ENCODE measurements around the gene RXRG. TPM values are rescaled to one million over a fixed set of nuclear protein-coding genes. Genes with fewer than 3 reads are reported as not detected.

The RXRG gene
- polyA plus RNA-seq, 1 donor from 2014 or later, result 0.78 TPM

DNA sequence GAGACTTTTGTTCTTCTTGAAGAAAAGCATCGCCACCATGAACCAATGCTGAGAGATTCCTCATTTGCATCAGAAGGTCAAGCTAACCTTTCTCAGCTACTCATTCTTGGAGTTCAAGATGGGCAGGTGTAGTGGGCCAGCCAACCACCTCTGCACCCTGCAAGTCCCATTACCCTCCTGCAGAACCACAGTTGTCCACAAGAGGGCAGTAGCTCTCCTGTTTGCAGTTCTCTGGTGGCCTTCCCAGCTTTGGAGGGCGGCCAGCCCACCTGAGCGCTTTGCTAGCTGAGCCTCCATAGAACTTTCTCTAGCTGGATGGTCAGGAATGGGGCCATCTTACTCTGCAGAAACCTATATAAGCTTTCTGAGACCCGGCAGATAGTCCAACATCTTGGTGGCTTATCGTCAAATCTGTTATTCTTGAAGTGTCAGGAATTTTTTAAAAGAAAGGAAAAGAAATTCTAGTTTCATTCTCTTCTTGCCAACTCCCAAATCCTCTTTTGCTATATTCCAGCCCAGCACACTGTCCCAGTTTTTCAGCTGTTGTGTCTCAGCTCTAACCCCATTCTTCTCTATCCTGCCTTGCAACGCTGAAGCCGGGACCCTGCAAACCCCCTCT is 77.4 kb downstream of the RXRG start:
- Histone ChIP-seq H3K9me2 (ENCODE audit: insufficient read depth, low read length) (no peaks in the 10 kb centered on the region), H3F3A (ENCODE audit: insufficient read depth, low read length, poor library complexity, severe bottlenecking) (no peaks in the 10 kb centered on the region), H3K4me3 (ENCODE audit: low read length) (no peak overlapping the region), H3K79me2 (replicated peaks; ENCODE audit: insufficient read depth, low read length) (no peaks in the 10 kb centered on the region), H3K9ac (ENCODE audit: low read length) (no peak overlapping the region), H3K36me3 (ENCODE audit: insufficient read depth, low read length) (no peaks in the 10 kb centered on the region), H3K4me2 (ENCODE audit: low read length) (no peak overlapping the region), H3K27me3 (ENCODE audit: insufficient read depth, low read depth, low read length) (no peaks in the 10 kb centered on the region), H3K27ac (ENCODE audit: low read length) (no peak overlapping the region), H2AFZ (ENCODE audit: low read depth, low read length) (no peak overlapping the region), H4K20me1 (ENCODE audit: insufficient read depth) (no peaks in the 10 kb centered on the region), H3K9me3 (ENCODE audit: low read length) (no peaks in the 10 kb centered on the region)
- TF ChIP-seq SMC3 (conservative IDR thresholded peaks at IDR 0.05; ENCODE audit: poor library complexity) (peak; percentile 53), EZH2 (IDR thresholded peaks at IDR 0.05; ENCODE audit: borderline replicate concordance, insufficient read depth, low read length, poor library complexity, severe bottlenecking) (no peak), RAD21 (conservative IDR thresholded peaks at IDR 0.05) (peak; percentile 25)
- TF ChIP-seq, protein P1, sequence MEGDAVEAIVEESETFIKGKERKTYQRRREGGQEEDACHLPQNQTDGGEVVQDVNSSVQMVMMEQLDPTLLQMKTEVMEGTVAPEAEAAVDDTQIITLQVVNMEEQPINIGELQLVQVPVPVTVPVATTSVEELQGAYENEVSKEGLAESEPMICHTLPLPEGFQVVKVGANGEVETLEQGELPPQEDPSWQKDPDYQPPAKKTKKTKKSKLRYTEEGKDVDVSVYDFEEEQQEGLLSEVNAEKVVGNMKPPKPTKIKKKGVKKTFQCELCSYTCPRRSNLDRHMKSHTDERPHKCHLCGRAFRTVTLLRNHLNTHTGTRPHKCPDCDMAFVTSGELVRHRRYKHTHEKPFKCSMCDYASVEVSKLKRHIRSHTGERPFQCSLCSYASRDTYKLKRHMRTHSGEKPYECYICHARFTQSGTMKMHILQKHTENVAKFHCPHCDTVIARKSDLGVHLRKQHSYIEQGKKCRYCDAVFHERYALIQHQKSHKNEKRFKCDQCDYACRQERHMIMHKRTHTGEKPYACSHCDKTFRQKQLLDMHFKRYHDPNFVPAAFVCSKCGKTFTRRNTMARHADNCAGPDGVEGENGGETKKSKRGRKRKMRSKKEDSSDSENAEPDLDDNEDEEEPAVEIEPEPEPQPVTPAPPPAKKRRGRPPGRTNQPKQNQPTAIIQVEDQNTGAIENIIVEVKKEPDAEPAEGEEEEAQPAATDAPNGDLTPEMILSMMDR (IDR thresholded peaks at IDR 0.05; ENCODE audit: poor library complexity, severe bottlenecking), result peak; percentile 60

DNA sequence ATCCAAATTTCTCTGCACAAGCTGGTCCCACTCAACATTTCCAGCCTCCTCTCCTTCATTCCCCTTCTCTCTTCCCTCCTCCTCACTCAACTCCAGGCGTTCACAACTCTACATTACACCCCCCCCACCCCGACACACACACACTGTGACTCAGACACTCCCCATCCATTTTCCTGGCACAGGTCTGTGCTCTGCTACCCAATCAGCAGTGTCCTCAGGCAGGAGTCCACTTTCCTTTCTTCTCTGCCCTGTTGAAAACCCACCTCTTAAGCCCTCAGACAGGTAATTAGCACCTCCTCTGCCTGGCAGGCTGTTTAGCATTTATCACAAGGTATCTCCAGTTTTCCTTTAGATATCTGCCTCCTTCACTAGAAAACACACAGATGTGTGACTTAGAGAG is 79.6 kb downstream of the RXRG start:
- Histone ChIP-seq H3K9me2 (ENCODE audit: insufficient read depth, low read length) (no peaks in the 10 kb centered on the region), H3K27me3 (ENCODE audit: insufficient read depth, low read depth, low read length) (peaks cover 3% of the 10 kb centered on the region), H3F3A (ENCODE audit: insufficient read depth, low read length, poor library complexity, severe bottlenecking) (no peaks in the 10 kb centered on the region), H3K9ac (ENCODE audit: low read length) (no peak overlapping the region), H2AFZ (ENCODE audit: low read depth, low read length) (no peak overlapping the region), H4K20me1 (ENCODE audit: insufficient read depth) (no peaks in the 10 kb centered on the region), H3K79me2 (replicated peaks; ENCODE audit: insufficient read depth, low read length) (no peaks in the 10 kb centered on the region), H3K27ac (ENCODE audit: low read length) (no peak overlapping the region), H3K36me3 (ENCODE audit: insufficient read depth, low read length) (no peaks in the 10 kb centered on the region), H3K4me3 (ENCODE audit: low read length) (no peak overlapping the region), H3K4me2 (ENCODE audit: low read length) (no peak overlapping the region), H3K9me3 (ENCODE audit: low read length) (no peaks in the 10 kb centered on the region)
- no peak for TF ChIP-seq POLR2AphosphoS5 (IDR thresholded peaks at IDR 0.05)
- TF ChIP-seq EP300 (conservative IDR thresholded peaks at IDR 0.05; ENCODE audit: poor library complexity, severe bottlenecking), result no peak
- no peak for TF ChIP-seq EZH2 (IDR thresholded peaks at IDR 0.05; ENCODE audit: borderline replicate concordance, insufficient read depth, low read length, poor library complexity, severe bottlenecking)
- no peak for TF ChIP-seq SMC3 (conservative IDR thresholded peaks at IDR 0.05; ENCODE audit: poor library complexity)
- no peak for TF ChIP-seq MXI1 (conservative IDR thresholded peaks at IDR 0.05; ENCODE audit: poor library complexity, severe bottlenecking)
- TF ChIP-seq, protein P2, sequence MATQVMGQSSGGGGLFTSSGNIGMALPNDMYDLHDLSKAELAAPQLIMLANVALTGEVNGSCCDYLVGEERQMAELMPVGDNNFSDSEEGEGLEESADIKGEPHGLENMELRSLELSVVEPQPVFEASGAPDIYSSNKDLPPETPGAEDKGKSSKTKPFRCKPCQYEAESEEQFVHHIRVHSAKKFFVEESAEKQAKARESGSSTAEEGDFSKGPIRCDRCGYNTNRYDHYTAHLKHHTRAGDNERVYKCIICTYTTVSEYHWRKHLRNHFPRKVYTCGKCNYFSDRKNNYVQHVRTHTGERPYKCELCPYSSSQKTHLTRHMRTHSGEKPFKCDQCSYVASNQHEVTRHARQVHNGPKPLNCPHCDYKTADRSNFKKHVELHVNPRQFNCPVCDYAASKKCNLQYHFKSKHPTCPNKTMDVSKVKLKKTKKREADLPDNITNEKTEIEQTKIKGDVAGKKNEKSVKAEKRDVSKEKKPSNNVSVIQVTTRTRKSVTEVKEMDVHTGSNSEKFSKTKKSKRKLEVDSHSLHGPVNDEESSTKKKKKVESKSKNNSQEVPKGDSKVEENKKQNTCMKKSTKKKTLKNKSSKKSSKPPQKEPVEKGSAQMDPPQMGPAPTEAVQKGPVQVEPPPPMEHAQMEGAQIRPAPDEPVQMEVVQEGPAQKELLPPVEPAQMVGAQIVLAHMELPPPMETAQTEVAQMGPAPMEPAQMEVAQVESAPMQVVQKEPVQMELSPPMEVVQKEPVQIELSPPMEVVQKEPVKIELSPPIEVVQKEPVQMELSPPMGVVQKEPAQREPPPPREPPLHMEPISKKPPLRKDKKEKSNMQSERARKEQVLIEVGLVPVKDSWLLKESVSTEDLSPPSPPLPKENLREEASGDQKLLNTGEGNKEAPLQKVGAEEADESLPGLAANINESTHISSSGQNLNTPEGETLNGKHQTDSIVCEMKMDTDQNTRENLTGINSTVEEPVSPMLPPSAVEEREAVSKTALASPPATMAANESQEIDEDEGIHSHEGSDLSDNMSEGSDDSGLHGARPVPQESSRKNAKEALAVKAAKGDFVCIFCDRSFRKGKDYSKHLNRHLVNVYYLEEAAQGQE (IDR thresholded peaks at IDR 0.05; ENCODE audit: borderline replicate concordance), result no peak
- TF ChIP-seq, protein P1 (IDR thresholded peaks at IDR 0.05; ENCODE audit: poor library complexity, severe bottlenecking), result no peak
- no peak for TF ChIP-seq TAF1 (IDR thresholded peaks at IDR 0.05; ENCODE audit: low read depth)
- TF ChIP-seq RAD21 (conservative IDR thresholded peaks at IDR 0.05), result no peak
